Activated CD4-positive, CD25-positive, alpha-beta regulatory T cell treated with anti-CD3 and anti-CD28 coated beads, Interleukin-2, amount 50 U/mL, for 16 hours (primary cell): Measurements from ENCODE around the gene GRIK4.
A peak's percentile ranks its signal among the peaks of the same experiment; 100 is the strongest.
"Not testable (repeated sequence)": the region's sequence is repeated elsewhere in the genome, so short reads cannot be mapped to it uniquely, and the experiment has no call there.

Source experiments
- DNase-seq: peaks from one replicate; pipeline ENCODE4 v3.0.0-alpha.2; 2020; ENCODE audit warnings: low read depth, low spot score

Gene GRIK4, protein sequence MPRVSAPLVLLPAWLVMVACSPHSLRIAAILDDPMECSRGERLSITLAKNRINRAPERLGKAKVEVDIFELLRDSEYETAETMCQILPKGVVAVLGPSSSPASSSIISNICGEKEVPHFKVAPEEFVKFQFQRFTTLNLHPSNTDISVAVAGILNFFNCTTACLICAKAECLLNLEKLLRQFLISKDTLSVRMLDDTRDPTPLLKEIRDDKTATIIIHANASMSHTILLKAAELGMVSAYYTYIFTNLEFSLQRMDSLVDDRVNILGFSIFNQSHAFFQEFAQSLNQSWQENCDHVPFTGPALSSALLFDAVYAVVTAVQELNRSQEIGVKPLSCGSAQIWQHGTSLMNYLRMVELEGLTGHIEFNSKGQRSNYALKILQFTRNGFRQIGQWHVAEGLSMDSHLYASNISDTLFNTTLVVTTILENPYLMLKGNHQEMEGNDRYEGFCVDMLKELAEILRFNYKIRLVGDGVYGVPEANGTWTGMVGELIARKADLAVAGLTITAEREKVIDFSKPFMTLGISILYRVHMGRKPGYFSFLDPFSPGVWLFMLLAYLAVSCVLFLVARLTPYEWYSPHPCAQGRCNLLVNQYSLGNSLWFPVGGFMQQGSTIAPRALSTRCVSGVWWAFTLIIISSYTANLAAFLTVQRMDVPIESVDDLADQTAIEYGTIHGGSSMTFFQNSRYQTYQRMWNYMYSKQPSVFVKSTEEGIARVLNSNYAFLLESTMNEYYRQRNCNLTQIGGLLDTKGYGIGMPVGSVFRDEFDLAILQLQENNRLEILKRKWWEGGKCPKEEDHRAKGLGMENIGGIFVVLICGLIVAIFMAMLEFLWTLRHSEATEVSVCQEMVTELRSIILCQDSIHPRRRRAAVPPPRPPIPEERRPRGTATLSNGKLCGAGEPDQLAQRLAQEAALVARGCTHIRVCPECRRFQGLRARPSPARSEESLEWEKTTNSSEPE

GRCh38 chr11:120511116-120511819 is at the start of gene GRIK4:
Gene GRIK4, plus strand, starts transcription at chr11:120511748. Its CDS starts 148,571 bp downstream, at chr11:120660319.
- peak; percentile 53 for DNase-seq

GRCh38 chr11:120462825-120463224 is 48.7 kb upstream of the GRIK4 start:
- DNase-seq, result no peak

- no peak for DNase-seq
These were observed 45.5 kb upstream of the GRIK4 start for GRCh38 chr11:120465921-120466534.

- DNase-seq, result no peak
These were observed 43.9 kb upstream of the GRIK4 start for GRCh38 chr11:120467627-120468026.

DNA sequence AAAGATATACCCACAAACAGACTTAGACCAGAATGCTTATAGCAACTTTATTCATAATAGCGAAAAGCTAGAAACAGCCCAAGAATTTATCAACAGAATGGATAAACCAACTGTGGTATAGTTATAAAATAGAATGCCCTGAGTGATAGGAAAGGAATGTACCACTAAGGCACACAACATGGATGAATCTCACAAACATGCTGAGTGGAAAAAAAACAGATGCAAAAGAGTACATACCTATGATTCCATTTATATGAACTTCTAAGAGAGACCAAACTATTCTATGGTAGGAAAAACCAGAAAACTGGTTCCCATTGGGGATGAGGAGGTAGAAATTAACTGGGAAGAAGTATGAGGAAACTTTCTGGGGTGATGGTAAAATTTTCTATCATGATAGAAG is 40.4 kb upstream of the GRIK4 start:
- no peak for DNase-seq

DNA sequence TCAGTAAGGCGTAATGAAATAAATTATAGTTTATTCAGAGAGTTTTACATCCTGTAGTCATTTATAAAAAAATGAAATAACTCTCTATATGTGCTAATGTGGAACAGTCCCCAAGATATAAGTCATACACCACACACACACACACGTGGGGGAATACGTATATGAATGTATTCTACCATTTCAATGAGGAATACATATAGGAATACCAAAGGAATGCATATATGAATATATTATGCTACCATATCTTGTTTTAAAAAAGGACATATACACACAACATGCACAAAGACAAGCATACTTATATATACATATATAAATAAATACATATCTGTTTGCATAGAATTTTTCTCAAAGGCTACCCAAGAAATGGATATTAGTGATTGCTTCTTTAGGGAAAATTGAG is 39.6 kb upstream of the GRIK4 start:
- DNase-seq, result no peak

DNA sequence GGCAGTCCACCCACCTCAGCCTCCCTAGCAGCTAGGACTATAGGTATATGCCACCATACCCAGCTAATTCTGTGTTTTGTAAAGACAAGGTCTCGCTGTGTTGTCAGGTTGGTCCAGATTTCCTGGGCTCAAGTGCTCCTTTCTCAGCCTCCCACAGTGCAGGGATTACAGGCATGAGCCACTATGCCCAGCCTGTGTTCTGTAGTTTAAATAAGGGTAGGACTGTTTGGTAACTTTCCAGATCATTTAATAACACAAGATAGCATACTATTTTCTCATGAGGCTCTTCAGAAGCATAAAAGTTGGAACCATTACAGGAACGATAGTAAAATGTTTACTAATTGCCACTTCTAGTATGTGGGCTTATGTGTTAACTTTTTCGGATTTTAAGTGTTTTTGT is 38.0 kb upstream of the GRIK4 start:
- DNase-seq, result no peak

DNA sequence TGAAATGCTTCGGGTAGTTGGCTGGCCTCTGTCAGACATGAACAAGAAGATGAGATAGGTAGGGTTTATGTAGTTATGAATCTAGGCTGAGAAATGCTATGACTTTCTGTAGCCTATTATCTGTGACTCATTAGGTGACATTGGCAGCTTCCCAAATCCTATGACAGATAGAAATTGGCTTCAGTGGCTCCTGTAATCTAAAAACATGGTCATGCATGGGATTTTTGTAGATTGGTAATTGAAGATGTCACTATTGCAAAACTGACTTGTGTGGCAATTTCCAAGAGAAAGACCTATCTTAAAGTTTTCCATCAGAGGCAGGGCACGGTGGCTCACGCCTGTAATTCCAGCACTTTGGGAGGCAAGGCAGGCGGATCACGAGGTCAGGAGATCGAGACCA is 29.4 kb upstream of the GRIK4 start:
- DNase-seq, result no peak

- DNase-seq, result no peak
These were observed 26.8 kb upstream of the GRIK4 start for GRCh38 chr11:120484722-120485121.

DNA sequence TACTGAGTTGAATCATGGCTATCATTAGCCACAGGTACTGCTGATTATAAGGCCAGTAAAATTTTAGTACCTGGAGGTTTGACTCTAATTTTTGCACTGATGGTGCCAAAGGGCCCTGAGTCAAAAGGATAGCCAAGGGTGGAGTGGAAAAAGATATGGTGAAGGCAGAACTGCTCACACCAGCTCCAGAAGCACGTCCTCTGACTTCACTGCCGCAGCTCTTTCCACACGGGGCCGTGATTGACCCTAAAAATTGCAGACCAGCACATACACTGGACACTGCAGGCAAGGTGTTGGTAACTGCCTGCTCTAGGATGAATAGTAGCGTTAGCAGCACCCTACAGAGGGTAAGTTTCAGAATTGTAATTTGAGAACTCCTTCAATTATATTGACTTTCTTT is 25.4 kb upstream of the GRIK4 start:
- DNase-seq, result no peak

- no peak for DNase-seq
These were observed 21.7 kb upstream of the GRIK4 start for GRCh38 chr11:120489799-120490198.

DNA sequence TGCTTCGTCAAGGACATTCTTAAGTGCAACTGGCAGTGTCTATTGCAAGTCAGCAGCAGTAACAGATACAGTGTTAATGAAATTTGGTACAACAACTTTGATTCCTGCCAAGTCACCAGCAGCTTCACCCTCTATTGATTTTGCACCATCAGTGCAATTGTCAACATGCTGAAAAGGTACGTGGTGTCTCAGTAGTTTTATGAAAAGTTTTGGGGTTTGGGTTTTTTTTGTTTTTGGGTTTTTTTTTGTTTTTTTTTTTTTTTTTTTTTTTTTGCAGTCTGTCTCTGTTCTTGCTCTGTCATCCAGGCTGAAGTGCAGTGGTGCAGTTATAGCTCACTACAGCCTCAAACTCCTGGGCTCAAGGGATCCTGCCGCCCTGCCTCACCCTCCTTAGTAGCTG is 19.1 kb upstream of the GRIK4 start:
- DNase-seq, result no peak

DNA sequence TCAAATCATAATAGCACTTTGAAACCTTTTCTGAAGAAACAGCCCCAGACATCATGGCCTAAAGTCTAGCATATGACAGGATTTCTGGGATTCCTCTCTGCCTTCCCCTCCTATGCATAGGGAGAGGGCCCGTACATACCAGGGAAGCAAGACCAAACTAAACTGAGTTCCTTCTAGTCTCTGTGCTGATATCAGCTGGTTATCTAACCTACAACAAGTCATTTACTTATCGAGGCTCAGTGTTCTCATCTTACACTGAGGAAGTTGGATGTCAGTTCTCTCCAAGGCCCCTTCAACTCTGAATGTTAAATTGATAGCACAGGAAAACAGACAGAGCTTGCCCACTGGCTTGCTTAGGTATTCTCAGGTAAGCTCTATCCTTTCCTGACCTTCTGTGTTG is 17.0 kb upstream of the GRIK4 start:
- no peak for DNase-seq

DNA sequence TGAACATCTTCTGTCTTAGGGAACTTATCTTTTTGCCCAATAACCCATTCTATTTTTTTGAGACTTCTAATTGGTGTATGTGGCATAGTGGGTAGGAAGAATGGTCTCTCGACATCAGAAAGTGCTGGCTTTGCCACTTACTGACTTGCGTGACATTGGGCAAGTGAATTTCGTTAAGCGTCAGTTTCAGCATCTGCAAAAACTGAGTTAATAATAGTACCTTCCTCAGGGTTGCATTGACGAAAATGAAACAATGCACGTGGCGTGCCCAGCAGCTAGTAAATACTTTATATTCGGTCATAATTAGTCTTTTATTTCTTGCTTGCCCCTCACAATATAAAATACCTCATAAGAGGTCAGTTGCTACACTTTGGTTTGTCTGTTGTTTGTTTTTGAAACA is 12.5 kb upstream of the GRIK4 start:
- no peak for DNase-seq

DNA sequence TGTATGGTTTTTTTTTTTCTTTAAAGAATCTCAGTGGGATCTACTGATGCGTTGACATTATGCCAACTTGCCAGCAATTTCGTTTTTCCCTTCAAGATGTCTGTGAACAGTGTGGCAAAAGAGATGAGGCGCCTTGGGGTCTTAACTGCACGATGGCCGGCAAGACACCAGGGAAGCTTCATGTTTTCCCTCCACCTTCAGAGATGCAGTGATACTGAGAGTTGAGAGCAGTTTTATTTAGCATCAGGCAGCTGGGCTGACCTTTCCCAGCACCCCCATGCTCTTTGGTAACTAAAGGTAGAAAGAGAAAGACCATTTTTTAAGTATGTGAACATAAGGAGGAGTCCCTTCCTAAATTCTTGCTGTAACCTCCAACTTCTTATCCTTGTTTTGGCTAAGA is 11.7 kb upstream of the GRIK4 start:
- no peak for DNase-seq

GRCh38 chr11:120500414-120501071 is 11.0 kb upstream of the GRIK4 start:
- no peak for DNase-seq

DNA sequence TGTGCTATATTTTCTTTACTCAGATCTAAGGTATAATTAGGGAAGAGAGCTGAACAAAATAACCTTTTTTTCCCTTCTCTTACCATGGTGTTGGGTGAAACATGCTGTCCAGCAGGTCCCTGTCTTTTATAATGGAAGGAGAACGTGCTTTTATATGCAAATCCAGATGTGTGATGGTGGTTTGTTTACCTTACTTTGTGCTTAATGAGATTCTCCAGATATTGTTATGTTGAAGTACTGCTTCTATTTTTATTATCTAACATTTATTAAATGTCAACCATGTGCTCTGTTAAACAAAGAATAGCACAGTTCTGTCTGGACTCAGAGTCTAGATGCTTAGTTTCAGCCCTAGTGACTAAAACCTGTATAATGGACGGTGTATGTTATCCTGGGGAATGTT is 10.1 kb upstream of the GRIK4 start:
- DNase-seq, result no peak

GRCh38 chr11:120501976-120502755 is 9.4 kb upstream of the GRIK4 start:
- no peak for DNase-seq

DNA sequence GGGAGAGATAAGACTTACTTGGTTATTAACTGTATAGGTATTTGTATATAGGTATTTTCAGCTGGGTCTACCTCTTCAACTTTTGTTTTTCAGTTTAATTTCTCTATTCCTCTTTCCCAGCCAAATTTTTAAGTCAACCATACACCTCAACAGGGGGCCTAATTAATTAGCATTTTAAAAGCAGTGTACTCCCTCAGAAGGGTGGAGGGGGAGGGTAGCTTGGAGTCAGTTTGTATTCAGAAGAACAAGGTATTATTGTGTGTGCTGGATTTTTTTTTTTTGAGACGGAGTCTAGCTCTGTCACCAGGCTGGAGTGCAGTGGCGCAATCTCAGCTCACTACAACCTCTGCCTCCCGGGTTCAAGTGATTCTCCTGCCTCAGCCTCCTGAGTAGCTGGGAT is 8.0 kb upstream of the GRIK4 start:
- DNase-seq, result not testable (repeated sequence)

GRCh38 chr11:120505801-120506425 is 5.6 kb upstream of the GRIK4 start:
- no peak for DNase-seq
